ENCODE measurements around the gene GNAZ. TPM values are rescaled to one million over a fixed set of nuclear protein-coding genes. Genes with fewer than 3 reads are reported as not detected.

Gene GNAZ
- total RNA-seq, 1 experiment from 2014 or later, result 12.8 TPM

GRCh38 chr22:23142546-23143105 lies 72.3 kb downstream of the GNAZ start:
- Histone ChIP-seq H3K4me3 (no peak overlapping the region), H3K27me3 (no peaks in the 10 kb centered on the region), H3K9me3 (no peaks in the 10 kb centered on the region), H3K36me3 (no peaks in the 10 kb centered on the region)
- DNase-seq, result no peak

DNA sequence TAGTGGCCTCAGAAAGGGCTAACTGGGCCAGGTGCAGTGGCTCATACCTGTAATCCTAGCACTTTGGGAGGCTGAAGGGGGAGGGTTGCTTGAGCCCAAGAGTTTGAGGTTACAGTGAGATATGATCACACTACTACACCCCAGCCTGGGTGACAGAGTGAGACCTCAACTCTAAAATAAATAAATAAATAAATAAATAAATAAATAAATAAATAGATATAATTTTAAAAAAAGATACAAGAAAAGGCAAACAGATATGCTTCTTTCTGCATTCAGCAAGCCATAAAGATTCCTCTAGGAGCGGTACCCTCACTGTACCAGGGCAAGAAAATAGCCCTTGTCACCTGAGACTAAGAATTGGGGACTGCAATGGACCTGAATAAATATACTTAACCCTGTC lies 72.8 kb downstream of the GNAZ start:
- DNase-seq, result no peak
- no peaks in the 10 kb centered on the region for H3K9me3 ChIP-seq
- H3K27me3 ChIP-seq, result no peaks in the 10 kb centered on the region
- no peak overlapping the region for H3K4me3 ChIP-seq
- no peaks in the 10 kb centered on the region for H3K36me3 ChIP-seq

DNA sequence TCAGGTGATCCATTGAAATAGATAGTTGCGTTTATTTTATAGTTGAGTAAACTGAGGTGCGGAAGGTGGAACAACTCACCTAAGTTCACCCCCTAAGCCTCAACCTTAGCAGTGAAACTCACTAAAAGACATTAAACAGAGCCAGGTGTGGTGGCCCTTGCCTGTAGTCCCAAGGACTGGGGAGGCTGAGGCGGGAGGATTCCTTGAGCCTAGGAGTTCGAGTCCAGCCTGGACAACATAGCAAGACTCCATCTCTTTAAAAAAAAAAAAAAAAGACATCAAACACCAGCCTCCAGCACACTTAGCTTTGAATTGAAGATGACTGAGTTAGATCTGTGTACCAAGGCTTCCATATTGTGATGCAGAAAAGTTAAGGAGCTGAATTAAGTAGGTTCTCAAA lies 74.1 kb downstream of the GNAZ start:
- no peak for DNase-seq
- Histone ChIP-seq H3K4me3 (no peak overlapping the region), H3K9me3 (no peaks in the 10 kb centered on the region), H3K27me3 (no peaks in the 10 kb centered on the region), H3K36me3 (no peaks in the 10 kb centered on the region)

- Histone ChIP-seq H3K27me3 (no peaks in the 10 kb centered on the region), H3K4me3 (0 out of 2 replicates have a peak within 1 kb of the TSS, but pooled peaks have one; percentile 8), H3K9me3 (no peaks in the 10 kb centered on the region), H3K36me3 (no peaks in the 10 kb centered on the region)
- DNase-seq, result peak; percentile 76
Observed at GRCh38 chr22:23144932-23145877, 74.9 kb downstream of the GNAZ start, which contains the start of gene RAB36. Gene RAB36, plus strand, starts transcription at chr22:23145477. Its CDS starts 1,140 bp downstream, at chr22:23146617.

DNA sequence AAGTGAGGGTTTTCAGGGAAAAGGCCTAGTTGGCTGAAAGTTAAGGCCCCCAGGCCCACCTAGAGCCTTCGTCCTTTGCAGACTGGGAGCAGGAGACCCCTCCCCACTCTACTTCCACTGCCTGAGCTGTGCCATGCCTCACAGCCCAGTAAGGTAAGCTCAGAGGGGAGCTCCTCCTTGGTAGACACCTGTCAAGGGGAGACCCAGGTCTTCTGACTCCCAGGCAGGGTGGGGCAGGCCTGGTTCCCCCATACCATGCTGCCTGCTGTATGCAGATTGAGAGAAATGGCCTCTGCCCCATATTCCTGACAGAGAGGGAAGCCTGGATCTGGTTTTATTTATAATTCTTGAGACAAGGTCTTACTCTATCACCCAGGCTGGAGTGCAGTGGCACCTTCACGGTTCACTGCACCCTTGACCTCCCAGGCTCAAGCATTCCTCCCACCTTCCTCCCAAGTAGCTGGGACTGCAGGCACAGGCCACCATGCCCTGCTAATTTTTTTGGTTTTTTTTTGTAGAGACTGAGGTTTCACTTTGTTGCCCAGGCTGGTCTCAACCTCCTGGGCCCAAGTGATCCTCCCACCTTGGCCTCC lies 75.7 kb downstream of the GNAZ start:
- Histone ChIP-seq H3K27me3 (no peaks in the 10 kb centered on the region), H3K9me3 (no peaks in the 10 kb centered on the region), H3K4me3 (no peak overlapping the region), H3K36me3 (no peaks in the 10 kb centered on the region)
- no peak for DNase-seq

GRCh38 chr22:23146478-23147205 lies 76.3 kb downstream of the GNAZ start:
- Histone ChIP-seq H3K4me3 (no peak overlapping the region), H3K27me3 (no peaks in the 10 kb centered on the region), H3K36me3 (no peaks in the 10 kb centered on the region), H3K9me3 (no peaks in the 10 kb centered on the region)
- no peak for DNase-seq

DNA sequence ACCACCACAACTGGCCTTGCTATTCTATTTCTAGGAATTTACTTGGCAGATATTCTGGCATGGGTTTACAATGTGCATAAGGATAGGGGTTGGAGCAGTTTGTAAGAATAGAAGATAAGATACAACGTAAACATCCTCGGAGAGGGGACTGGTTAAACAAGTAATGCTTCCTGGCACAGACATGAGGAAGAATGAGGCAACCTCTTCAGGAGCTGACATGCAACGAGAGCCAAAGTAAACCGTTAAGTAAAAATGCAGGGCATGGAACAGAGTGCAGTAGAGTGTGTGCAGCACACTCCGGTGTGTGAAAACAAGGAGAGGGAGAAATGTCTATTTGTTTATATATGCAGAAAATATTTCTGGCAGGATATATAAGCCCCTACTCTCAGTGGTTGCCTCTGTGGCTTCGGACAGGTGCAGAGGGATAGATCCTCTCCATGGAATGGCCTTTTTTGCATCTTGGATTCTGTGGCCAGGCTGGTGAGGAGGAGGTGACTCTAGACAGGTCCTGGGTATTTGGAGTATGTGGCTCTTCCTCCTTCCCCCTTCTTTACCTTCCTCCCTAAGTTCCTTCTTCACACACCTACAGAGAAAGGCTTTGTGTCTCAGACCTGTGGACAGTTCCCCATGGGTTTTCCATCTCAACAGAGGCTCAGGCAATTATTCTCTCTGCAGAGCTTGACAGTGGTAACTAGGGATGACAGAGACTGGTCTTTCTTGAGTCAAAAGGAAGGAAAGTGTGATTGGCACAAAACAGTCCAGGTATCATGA lies 77.5 kb downstream of the GNAZ start:
- Histone ChIP-seq H3K36me3 (no peaks in the 10 kb centered on the region), H3K27me3 (no peaks in the 10 kb centered on the region), H3K4me3 (no peak overlapping the region), H3K9me3 (no peaks in the 10 kb centered on the region)
- peak; percentile 45 for DNase-seq

- Histone ChIP-seq H3K27me3 (no peaks in the 10 kb centered on the region), H3K36me3 (no peaks in the 10 kb centered on the region), H3K4me3 (no peak overlapping the region), H3K9me3 (no peaks in the 10 kb centered on the region)
- no peak for DNase-seq
Observed at GRCh38 chr22:23149743-23150238, 79.5 kb downstream of the GNAZ start.

DNA sequence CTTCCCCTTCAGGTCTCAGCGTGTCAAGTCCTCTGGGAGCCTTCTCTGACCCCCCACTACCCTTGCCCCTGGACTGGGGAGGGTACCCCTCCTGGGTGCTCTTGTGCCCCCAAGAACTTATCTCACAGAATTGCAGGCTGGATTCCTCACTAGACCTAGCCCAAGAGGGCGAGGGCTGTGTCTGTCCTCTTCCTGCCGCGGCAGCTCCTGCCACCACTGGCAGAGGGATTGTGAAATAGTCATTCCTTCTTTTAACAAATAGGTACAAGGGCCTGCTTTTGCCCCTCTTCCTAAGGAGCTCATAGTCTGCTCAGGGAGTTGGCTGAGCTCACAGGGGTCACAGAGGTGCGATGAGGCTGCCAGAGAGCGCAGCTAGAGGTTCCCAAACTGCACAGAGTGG lies 80.4 kb downstream of the GNAZ start:
- DNase-seq, result no peak
- H3K4me3 ChIP-seq, result no peak overlapping the region
- H3K27me3 ChIP-seq, result no peaks in the 10 kb centered on the region

DNA sequence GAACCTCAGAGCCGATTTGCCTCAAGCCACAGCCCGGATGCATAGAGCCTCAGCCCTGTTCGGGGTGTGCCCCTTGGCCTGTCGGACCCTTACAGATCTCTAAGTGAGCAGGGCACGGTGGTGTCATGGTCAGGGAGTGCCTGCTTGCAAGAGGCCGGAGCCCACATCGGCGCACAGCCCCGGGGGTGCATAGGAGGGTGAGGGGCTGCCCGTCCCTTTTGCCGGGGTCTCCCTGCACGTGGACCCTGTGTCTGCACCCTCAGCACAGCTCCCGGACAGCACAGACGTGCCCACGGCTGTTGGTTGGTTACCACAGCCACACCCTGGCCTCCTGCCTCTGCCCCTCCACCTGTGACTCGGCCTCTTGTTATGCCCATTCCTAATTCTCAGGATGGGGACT lies 81.5 kb downstream of the GNAZ start:
- H3K36me3 ChIP-seq, result no peaks in the 10 kb centered on the region
- H3K9me3 ChIP-seq, result no peaks in the 10 kb centered on the region
- H3K27me3 ChIP-seq, result no peaks in the 10 kb centered on the region
- DNase-seq, result peak; percentile 11
- H3K4me3 ChIP-seq, result no peak overlapping the region

More for the DNA sequence above, 80.4 kb downstream of the GNAZ start:
- Histone ChIP-seq H3K9me3 (no peaks in the 10 kb centered on the region), H3K36me3 (no peaks in the 10 kb centered on the region)

- no peak for DNase-seq
Observed at GRCh38 chr22:23152238-23153114, 82.2 kb downstream of the GNAZ start.

GRCh38 chr22:23153994-23154393 lies 83.7 kb downstream of the GNAZ start:
- H3K27me3 ChIP-seq, result no peaks in the 10 kb centered on the region
- H3K4me3 ChIP-seq, result no peak overlapping the region
- H3K9me3 ChIP-seq, result no peaks in the 10 kb centered on the region
- H3K36me3 ChIP-seq, result no peaks in the 10 kb centered on the region
- DNase-seq, result no peak

More at GRCh38 chr22:23152238-23153114, 82.2 kb downstream of the GNAZ start:
- Histone ChIP-seq H3K9me3 (no peaks in the 10 kb centered on the region), H3K36me3 (no peaks in the 10 kb centered on the region), H3K4me3 (no peak overlapping the region), H3K27me3 (no peaks in the 10 kb centered on the region)

GRCh38 chr22:23154461-23154860 lies 84.1 kb downstream of the GNAZ start:
- Histone ChIP-seq H3K36me3 (no peaks in the 10 kb centered on the region), H3K4me3 (no peak overlapping the region), H3K9me3 (no peaks in the 10 kb centered on the region), H3K27me3 (no peaks in the 10 kb centered on the region)
- no peak for DNase-seq

- Histone ChIP-seq H3K27me3 (no peaks in the 10 kb centered on the region), H3K9me3 (no peaks in the 10 kb centered on the region), H3K4me3 (no peak overlapping the region), H3K36me3 (no peaks in the 10 kb centered on the region)
- no peak for DNase-seq
Observed at GRCh38 chr22:23155143-23155542, 84.8 kb downstream of the GNAZ start.

DNA sequence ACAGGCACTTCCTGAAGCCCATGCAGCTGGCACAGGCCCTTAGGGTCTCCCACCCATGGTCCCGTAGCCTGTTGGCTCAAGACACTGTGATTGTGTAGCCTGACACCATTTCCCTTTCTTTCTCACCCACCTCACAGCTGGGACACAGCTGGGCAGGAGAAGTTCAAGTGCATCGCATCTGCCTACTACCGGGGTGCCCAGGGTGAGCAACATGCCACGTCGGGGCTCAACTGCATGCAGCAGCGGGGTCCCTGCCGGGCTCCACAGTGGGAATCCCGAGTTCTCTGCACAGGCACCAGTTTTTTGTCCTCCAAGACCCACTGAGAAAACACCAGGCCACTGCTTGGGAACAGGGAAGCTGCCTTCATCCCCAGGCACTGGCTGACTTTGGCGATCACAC lies 85.5 kb downstream of the GNAZ start:
- H3K27me3 ChIP-seq, result no peaks in the 10 kb centered on the region
- no peaks in the 10 kb centered on the region for H3K9me3 ChIP-seq
- DNase-seq, result no peak
- H3K4me3 ChIP-seq, result no peak overlapping the region
- H3K36me3 ChIP-seq, result no peaks in the 10 kb centered on the region

All from MG63 (cell line).